HL-60/S4 treated with retinoic acid at 250 ng/mL for 4 days and 3 days (cell line): Measurements from ENCODE around the gene ASMTL.
"Not testable (repeated sequence)": the region's sequence is repeated elsewhere in the genome, so short reads cannot be mapped to it uniquely, and the experiment has no call there.

Source experiments
- in situ Hi-C: fragments of 300-500 bp; cut with MboI; formaldehyde crosslinking; loops from 2 replicates; pipeline ENCODE4 v1.7.0; 2022; ENCODE audit warnings: low sequenced_read_pairs

ASMTL gene

GRCh38 chrX:1482530-1482928 lies 29.8 kb upstream of the ASMTL start:
- in situ Hi-C loops, result not testable (repeated sequence)

- in situ Hi-C loops, result no loop called here
Observed at GRCh38 chrX:1481636-1482529, 29.2 kb upstream of the ASMTL start.

GRCh38 chrX:1480082-1480785 lies 27.5 kb upstream of the ASMTL start:
- in situ Hi-C loops, result no loop called here

GRCh38 chrX:1477801-1478458 lies 25.2 kb upstream of the ASMTL start:
- in situ Hi-C loops, result no loop called here

- in situ Hi-C loops, result no loop called here
Observed at GRCh38 chrX:1477229-1477628, 24.5 kb upstream of the ASMTL start.

- in situ Hi-C loops, result no loop called here
Observed at GRCh38 chrX:1476682-1477081, 24.0 kb upstream of the ASMTL start.

- in situ Hi-C loops, result no loop called here
Observed at GRCh38 chrX:1475881-1476280, 23.2 kb upstream of the ASMTL start.

- in situ Hi-C loops, result no loop called here
Observed at GRCh38 chrX:1475481-1475880, 22.8 kb upstream of the ASMTL start.

GRCh38 chrX:1474593-1474992 lies 21.9 kb upstream of the ASMTL start:
- in situ Hi-C loops, result loop anchor here (25.0 kb wide), 1 partner anchor 113 kb away; the partner anchor contains the start of gene AKAP17A

- in situ Hi-C loops, result loop anchor here (25.0 kb wide), 1 partner anchor 114 kb away; the partner anchor contains the start of gene AKAP17A
Observed at GRCh38 chrX:1472975-1473374, 20.3 kb upstream of the ASMTL start.

- in situ Hi-C loops, result loop anchor here (25.0 kb wide), 1 partner anchor 119 kb away; the partner anchor contains the start of gene AKAP17A
Observed at GRCh38 chrX:1468250-1468772, 15.6 kb upstream of the ASMTL start.

GRCh38 chrX:1466971-1467561 lies 14.4 kb upstream of the ASMTL start:
- in situ Hi-C loops, result loop anchor here (25.0 kb wide), 1 partner anchor 120 kb away; the partner anchor contains the start of gene AKAP17A

GRCh38 chrX:1466232-1466661 lies 13.5 kb upstream of the ASMTL start:
- in situ Hi-C loops, result loop anchor here (25.0 kb wide), 1 partner anchor 121 kb away; the partner anchor contains the start of gene AKAP17A

- in situ Hi-C loops, result loop anchor here (25.0 kb wide), 1 partner anchor 122 kb away; the partner anchor contains the start of gene AKAP17A
Observed at GRCh38 chrX:1465286-1466231, 12.8 kb upstream of the ASMTL start.

- in situ Hi-C loops, result loop anchor here (25.0 kb wide), 1 partner anchor 122 kb away; the partner anchor contains the start of gene AKAP17A
Observed at GRCh38 chrX:1464971-1465285, 12.2 kb upstream of the ASMTL start.

GRCh38 chrX:1464041-1464970 lies 11.6 kb upstream of the ASMTL start:
- in situ Hi-C loops, result loop anchor here (25.0 kb wide), 1 partner anchor 123 kb away; the partner anchor contains the start of gene AKAP17A

GRCh38 chrX:1463581-1463980 lies 10.9 kb upstream of the ASMTL start:
- in situ Hi-C loops, result loop anchor here (25.0 kb wide), 1 partner anchor 124 kb away; the partner anchor contains the start of gene AKAP17A
